Measurements from ENCODE around the gene EEF1AKMT3.

EEF1AKMT3 gene

GRCh38 chr12:57796996-57797395 is 24.6 kb downstream of the EEF1AKMT3 start:
- H2BK120ac ChIP-seq (ENCODE audit: low read depth, low read length): no peak overlapping the region
- H3K27ac ChIP-seq (replicated peaks; ENCODE audit: low read length): no peak overlapping the region
- no peak overlapping the region for H3K23ac ChIP-seq (ENCODE audit: low read depth, low read length, poor library complexity)
- no peak overlapping the region for H3K9ac ChIP-seq (ENCODE audit: low read depth, low read length, poor library complexity)
- no peaks in the 10 kb centered on the region for H3K27me3 ChIP-seq (ENCODE audit: control insufficient read depth in 3 of 3, insufficient read depth in 3 of 3, low read depth in 1 of 3, low read length in 3 of 3)
- DNase-seq (ENCODE audit: low spot score): no peak
- H2BK15ac ChIP-seq (ENCODE audit: low read length): no peak overlapping the region
- H3K14ac ChIP-seq (ENCODE audit: low read length): no peak overlapping the region
- H3K4me1 ChIP-seq (ENCODE audit: control insufficient read depth in 2 of 2, insufficient read depth in 1 of 2, low read depth in 1 of 2, low read length in 2 of 2): no peaks in the 10 kb centered on the region
- H2AFZ ChIP-seq (ENCODE audit: low read length): no peak overlapping the region
- H3K4me2 ChIP-seq (ENCODE audit: insufficient read depth, low read length, poor library complexity, severe bottlenecking): no peak overlapping the region
- H3K79me1 ChIP-seq (ENCODE audit: low read depth, low read length): no peaks in the 10 kb centered on the region
- WGBS, 2 donors (ENCODE audit: extremely low coverage in 2 of 2, insufficient read length in 2 of 2, insufficient replicate concordance in 1 of 2): no CpG with 5 or more reads among the region's 1 CpG
- no peak overlapping the region for H4K8ac ChIP-seq (ENCODE audit: low read depth, low read length)
- H2BK12ac ChIP-seq (ENCODE audit: low read length): no peak overlapping the region
- H3K18ac ChIP-seq (ENCODE audit: low read length): no peak overlapping the region
- no peak overlapping the region for H3K4ac ChIP-seq (ENCODE audit: low read length)
- H2AK5ac ChIP-seq (ENCODE audit: low read depth, low read length): no peak overlapping the region
- H3K36me3 ChIP-seq (replicated peaks in 1 of 2; ENCODE audit: control insufficient read depth in 2 of 2, insufficient read depth in 2 of 2, low read length in 2 of 2): peaks cover 20 to 88% of the 10 kb centered on the region in 2 donors
- no peaks in the 10 kb centered on the region for H3K9me3 ChIP-seq (replicated peaks in 1 of 2; ENCODE audit: control insufficient read depth in 2 of 2, insufficient read depth in 1 of 2, low read depth in 1 of 2, low read length in 2 of 2)
- H3K4me3 ChIP-seq (ENCODE audit: low read length in 2 of 2): no peak overlapping the region
- no peak overlapping the region for H4K91ac ChIP-seq (ENCODE audit: low read depth, low read length, poor library complexity)
- H2BK5ac ChIP-seq (ENCODE audit: low read length): no peak overlapping the region

- no peak overlapping the region for H2BK120ac ChIP-seq (ENCODE audit: low read depth, low read length)
- DNase-seq (ENCODE audit: low spot score): no peak
- WGBS, 2 donors (ENCODE audit: extremely low coverage in 2 of 2, insufficient read length in 2 of 2, insufficient replicate concordance in 1 of 2): no CpG with 5 or more reads among the region's 1 CpG
- H4K8ac ChIP-seq (ENCODE audit: low read depth, low read length): no peak overlapping the region
- no peak overlapping the region for H2AK5ac ChIP-seq (ENCODE audit: low read depth, low read length)
- H4K91ac ChIP-seq (ENCODE audit: low read depth, low read length, poor library complexity): no peak overlapping the region
- no peak overlapping the region for H2BK5ac ChIP-seq (ENCODE audit: low read length)
- no peaks in the 10 kb centered on the region for H3K79me1 ChIP-seq (ENCODE audit: low read depth, low read length)
- H3K27ac ChIP-seq (replicated peaks; ENCODE audit: low read length): no peak overlapping the region
- no peak overlapping the region for H3K4ac ChIP-seq (ENCODE audit: low read length)
- no peak overlapping the region for H2AFZ ChIP-seq (ENCODE audit: low read length)
- H3K27me3 ChIP-seq (ENCODE audit: control insufficient read depth in 3 of 3, insufficient read depth in 3 of 3, low read depth in 1 of 3, low read length in 3 of 3): no peaks in the 10 kb centered on the region
- H2BK15ac ChIP-seq (ENCODE audit: low read length): no peak overlapping the region
- H3K23ac ChIP-seq (ENCODE audit: low read depth, low read length, poor library complexity): no peak overlapping the region
- H3K4me1 ChIP-seq (ENCODE audit: control insufficient read depth in 2 of 2, insufficient read depth in 1 of 2, low read depth in 1 of 2, low read length in 2 of 2): no peaks in the 10 kb centered on the region
- H3K36me3 ChIP-seq (replicated peaks in 1 of 2; ENCODE audit: control insufficient read depth in 2 of 2, insufficient read depth in 2 of 2, low read length in 2 of 2): peaks cover 19 to 88% of the 10 kb centered on the region in 2 donors
- no peak overlapping the region for H3K4me2 ChIP-seq (ENCODE audit: insufficient read depth, low read length, poor library complexity, severe bottlenecking)
- H3K4me3 ChIP-seq (ENCODE audit: low read length in 2 of 2): no peak overlapping the region
- H3K9me3 ChIP-seq (replicated peaks in 1 of 2; ENCODE audit: control insufficient read depth in 2 of 2, insufficient read depth in 1 of 2, low read depth in 1 of 2, low read length in 2 of 2): no peaks in the 10 kb centered on the region
- no peak overlapping the region for H3K9ac ChIP-seq (ENCODE audit: low read depth, low read length, poor library complexity)
- no peak overlapping the region for H3K14ac ChIP-seq (ENCODE audit: low read length)
- H3K18ac ChIP-seq (ENCODE audit: low read length): no peak overlapping the region
- no peak overlapping the region for H2BK12ac ChIP-seq (ENCODE audit: low read length)
Measured at GRCh38 chr12:57797933-57798332, 25.5 kb downstream of the EEF1AKMT3 start.

- H3K9ac ChIP-seq (ENCODE audit: low read depth, low read length, poor library complexity): no peak overlapping the region
- WGBS, 2 donors (ENCODE audit: extremely low coverage in 2 of 2, insufficient read length in 2 of 2, insufficient replicate concordance in 1 of 2): no CpG with 5 or more reads among the region's 3 CpGs
- H2BK15ac ChIP-seq (ENCODE audit: low read length): no peak overlapping the region
- no peak overlapping the region for H3K4ac ChIP-seq (ENCODE audit: low read length)
- no peak for DNase-seq (ENCODE audit: low spot score)
- H3K27me3 ChIP-seq (ENCODE audit: control insufficient read depth in 3 of 3, insufficient read depth in 3 of 3, low read depth in 1 of 3, low read length in 3 of 3): no peaks in the 10 kb centered on the region
- no peak overlapping the region for H3K4me2 ChIP-seq (ENCODE audit: insufficient read depth, low read length, poor library complexity, severe bottlenecking)
- no peak overlapping the region for H3K18ac ChIP-seq (ENCODE audit: low read length)
- no peak overlapping the region for H3K14ac ChIP-seq (ENCODE audit: low read length)
- H3K9me3 ChIP-seq (replicated peaks in 1 of 2; ENCODE audit: control insufficient read depth in 2 of 2, insufficient read depth in 1 of 2, low read depth in 1 of 2, low read length in 2 of 2): no peaks in the 10 kb centered on the region
- H3K4me3 ChIP-seq (ENCODE audit: low read length in 2 of 2): no peak overlapping the region
- H2BK12ac ChIP-seq (ENCODE audit: low read length): no peak overlapping the region
- H2BK120ac ChIP-seq (ENCODE audit: low read depth, low read length): no peak overlapping the region
- H2AK5ac ChIP-seq (ENCODE audit: low read depth, low read length): no peak overlapping the region
- no peak overlapping the region for H2AFZ ChIP-seq (ENCODE audit: low read length)
- H3K79me1 ChIP-seq (ENCODE audit: low read depth, low read length): no peaks in the 10 kb centered on the region
- no peak overlapping the region for H3K27ac ChIP-seq (replicated peaks; ENCODE audit: low read length)
- peaks cover 12 to 74% of the 10 kb centered on the region in 2 donors for H3K36me3 ChIP-seq (replicated peaks in 1 of 2; ENCODE audit: control insufficient read depth in 2 of 2, insufficient read depth in 2 of 2, low read length in 2 of 2)
- no peaks in the 10 kb centered on the region for H3K4me1 ChIP-seq (ENCODE audit: control insufficient read depth in 2 of 2, insufficient read depth in 1 of 2, low read depth in 1 of 2, low read length in 2 of 2)
- no peak overlapping the region for H3K23ac ChIP-seq (ENCODE audit: low read depth, low read length, poor library complexity)
- H4K91ac ChIP-seq (ENCODE audit: low read depth, low read length, poor library complexity): no peak overlapping the region
- H4K8ac ChIP-seq (ENCODE audit: low read depth, low read length): no peak overlapping the region
- no peak overlapping the region for H2BK5ac ChIP-seq (ENCODE audit: low read length)
Measured at GRCh38 chr12:57800965-57801364, 28.6 kb downstream of the EEF1AKMT3 start.

GRCh38 chr12:57802607-57803006 is 30.2 kb downstream of the EEF1AKMT3 start:
- Histone ChIP-seq H2AK5ac (ENCODE audit: low read depth, low read length) (no peak overlapping the region), H3K27me3 (ENCODE audit: control insufficient read depth in 3 of 3, insufficient read depth in 3 of 3, low read depth in 1 of 3, low read length in 3 of 3) (no peaks in the 10 kb centered on the region), H2BK120ac (ENCODE audit: low read depth, low read length) (no peak overlapping the region), H3K4me3 (ENCODE audit: low read length in 2 of 2) (no peak overlapping the region), H4K91ac (ENCODE audit: low read depth, low read length, poor library complexity) (no peak overlapping the region), H3K4me2 (ENCODE audit: insufficient read depth, low read length, poor library complexity, severe bottlenecking) (no peak overlapping the region), H3K4me1 (ENCODE audit: control insufficient read depth in 2 of 2, insufficient read depth in 1 of 2, low read depth in 1 of 2, low read length in 2 of 2) (no peaks in the 10 kb centered on the region), H2BK5ac (ENCODE audit: low read length) (no peak overlapping the region), H3K18ac (ENCODE audit: low read length) (no peak overlapping the region), H3K14ac (ENCODE audit: low read length) (no peak overlapping the region), H3K36me3 (replicated peaks in 1 of 2; ENCODE audit: control insufficient read depth in 2 of 2, insufficient read depth in 2 of 2, low read length in 2 of 2) (peaks cover 5 to 73% of the 10 kb centered on the region in 2 donors), H3K27ac (replicated peaks; ENCODE audit: low read length) (no peak overlapping the region), H2BK15ac (ENCODE audit: low read length) (no peak overlapping the region), H3K23ac (ENCODE audit: low read depth, low read length, poor library complexity) (no peak overlapping the region), H2AFZ (ENCODE audit: low read length) (no peak overlapping the region), H3K4ac (ENCODE audit: low read length) (no peak overlapping the region), H3K9ac (ENCODE audit: low read depth, low read length, poor library complexity) (no peak overlapping the region), H2BK12ac (ENCODE audit: low read length) (no peak overlapping the region), H3K79me1 (ENCODE audit: low read depth, low read length) (no peaks in the 10 kb centered on the region), H4K8ac (ENCODE audit: low read depth, low read length) (no peak overlapping the region), H3K9me3 (replicated peaks in 1 of 2; ENCODE audit: control insufficient read depth in 2 of 2, insufficient read depth in 1 of 2, low read depth in 1 of 2, low read length in 2 of 2) (no peaks in the 10 kb centered on the region)
- WGBS, 2 donors (ENCODE audit: extremely low coverage in 2 of 2, insufficient read length in 2 of 2, insufficient replicate concordance in 1 of 2): no CpG with 5 or more reads among the region's 1 CpG
- DNase-seq (ENCODE audit: low spot score): no peak
